Spleen (tissue), 11 donors: ENCODE data around the gene LPCAT1. TPM values are rescaled to one million over a fixed set of nuclear protein-coding genes. Genes with fewer than 3 reads are reported as not detected.

Source experiments
- DNase-seq: peaks from one replicate; pipeline ENCODE4 v3.0.0-alpha.2; 2020
- H3K27ac ChIP-seq, 8 donors: fragments of 200-600 bp; sonication (generic) in 7 of 8; 1 replicate in 4 of 8; 2 replicates in 4 of 8; pipeline versions ENCODE4 v1.5.0 to v1.8.0; 2016 to 2021; ENCODE audit warnings: inconsistent platforms in 4 of 8, mild to moderate bottlenecking in 4 of 8, moderate library complexity in 1 of 8
- H3K27me3 ChIP-seq, 7 donors: fragments of 200-600 bp; sonication (generic) in 6 of 7; replicated peaks in 1 of 7; 1 replicate in 4 of 7; 2 replicates in 3 of 7; pipeline versions ENCODE4 v1.5.0 to v1.8.0; 2016 to 2021; ENCODE audit warnings: inconsistent platforms in 3 of 7, mild to moderate bottlenecking in 1 of 7
- H3K36me3 ChIP-seq, 6 donors: fragments of 200-600 bp; sonication (generic) in 5 of 6; 1 replicate in 4 of 6; 2 replicates in 2 of 6; pipeline versions ENCODE4 v1.5.0 to v1.8.0; 2016 to 2021; ENCODE audit warnings: inconsistent platforms in 2 of 6
- H3K4me1 ChIP-seq, 6 donors: fragments of 200-600 bp; sonication (generic) in 5 of 6; 1 replicate in 3 of 6; 2 replicates in 3 of 6; pipeline versions ENCODE4 v1.5.0 to v1.8.0; 2016 to 2021; ENCODE audit warnings: inconsistent platforms in 3 of 6
- H3K4me3 ChIP-seq, 8 donors: fragments of 200-600 bp; sonication (generic) in 7 of 8; 1 replicate in 4 of 8; 2 replicates in 4 of 8; pipeline versions ENCODE4 v1.5.0 to v1.8.0; 2016 to 2021; ENCODE audit warnings: inconsistent platforms in 4 of 8, mild to moderate bottlenecking in 4 of 8, moderate library complexity in 2 of 8
- H3K9me3 ChIP-seq, 8 donors: fragments of 200-600 bp; sonication (generic) in 7 of 8; 1 replicate in 4 of 8; 2 replicates in 4 of 8; pipeline versions ENCODE4 v1.5.0 to v1.8.0; 2016 to 2021; ENCODE audit warnings: inconsistent platforms in 4 of 8
- POLR2A ChIP-seq, 3 donors: fragments of 450-650 bp; IDR thresholded peaks; one replicate each; pipeline ENCODE4 v1.5.1; 2017; ENCODE audit warnings: antibody characterized with exemption in 3 of 3, mild to moderate bottlenecking in 1 of 3
- POLR2AphosphoS5 ChIP-seq, 3 donors: sonication (generic); formaldehyde crosslinking; IDR thresholded peaks; one replicate each; pipeline ENCODE4 v1.5.1; 2017; ENCODE audit warnings: antibody characterized with exemption in 3 of 3
- WGBS, 5 donors: extraction: QIAGEN DNeasy Blood & Tissue Kit in 3 of 5; methylation state at CpG; one replicate each; pipeline versions ENCODE4 v1.1.5 to v1.1.7; 2013 to 2018; 5-methylcytosine and 5-hydroxymethylcytosine counted together
- intact Hi-C: fragments of 100-400 bp; cut with DNase I; formaldehyde crosslinking; loops from one replicate; pipeline ENCODE4 v1.15.0; 2023; ENCODE audit warnings: low total_unique reads
- polyA plus RNA-seq, 3 donors: library from polyadenylated mRNA; stranded (reverse); fragments of 200-250 nt; gene quantifications; one replicate each; pipeline ENCODE4 v1.2.1, GENCODE V29; 2013
- total RNA-seq, 7 donors: library from RNA; depleted of rRNA in 3 of 7; stranded (reverse); fragments of >200 nt in 3 of 7; fragmentation: NEBNext Ultra II Directional in 4 of 7; extraction: Animal tissue kit (Norgen Biotek cat#: 25700) in 4 of 7; gene quantifications; one replicate each; pipeline versions ENCODE4 v1.1.0 to v1.2.1, GENCODE V29; 2016 to 2021
- TF ChIP-seq, protein P1 (sequence below), 11 experiments: fragments of 200-600 bp in 7 of 11; fragments of 450-650 bp in 4 of 11; sonication (generic) in 4 of 11; IDR thresholded peaks in 8 of 11; conservative IDR thresholded peaks in 3 of 11; 1 replicate in 7 of 11; 2 replicates in 4 of 11; pipeline versions ENCODE4 v1.4.0 to v1.8.0; 2016 to 2021; ENCODE audit warnings: antibody characterized with exemption in 11 of 11, inconsistent platforms in 4 of 11, mild to moderate bottlenecking in 1 of 11
- donor health status: healthy with polysubstance abuse.
- donor health status: DM: no; HTN: no; CAD: no; lungs with moderate emphysema.
- donor health status: DM: no; HTN: no; CAD: no.
- donor health status: Bipolar disorder and iron deficiency.
- donor health status: healthy.
- donor health status: DM: no; HTN: no; CAD: no.
- donor health status: DM: yes; HTN: yes; CAD: no.

The LPCAT1 gene
- total and polyA plus RNA-seq, 10 donors, result 52.2 to 322 (median 174) TPM

- H3K27ac ChIP-seq, result peak overlapping the region; percentile 82 to 96 (median 88)
Measured at GRCh38 chr5:1501372-1502045, 22.3 kb downstream of the LPCAT1 start.

GRCh38 chr5:1500411-1501091 is 23.2 kb downstream of the LPCAT1 start:
- TF ChIP-seq, protein P1, sequence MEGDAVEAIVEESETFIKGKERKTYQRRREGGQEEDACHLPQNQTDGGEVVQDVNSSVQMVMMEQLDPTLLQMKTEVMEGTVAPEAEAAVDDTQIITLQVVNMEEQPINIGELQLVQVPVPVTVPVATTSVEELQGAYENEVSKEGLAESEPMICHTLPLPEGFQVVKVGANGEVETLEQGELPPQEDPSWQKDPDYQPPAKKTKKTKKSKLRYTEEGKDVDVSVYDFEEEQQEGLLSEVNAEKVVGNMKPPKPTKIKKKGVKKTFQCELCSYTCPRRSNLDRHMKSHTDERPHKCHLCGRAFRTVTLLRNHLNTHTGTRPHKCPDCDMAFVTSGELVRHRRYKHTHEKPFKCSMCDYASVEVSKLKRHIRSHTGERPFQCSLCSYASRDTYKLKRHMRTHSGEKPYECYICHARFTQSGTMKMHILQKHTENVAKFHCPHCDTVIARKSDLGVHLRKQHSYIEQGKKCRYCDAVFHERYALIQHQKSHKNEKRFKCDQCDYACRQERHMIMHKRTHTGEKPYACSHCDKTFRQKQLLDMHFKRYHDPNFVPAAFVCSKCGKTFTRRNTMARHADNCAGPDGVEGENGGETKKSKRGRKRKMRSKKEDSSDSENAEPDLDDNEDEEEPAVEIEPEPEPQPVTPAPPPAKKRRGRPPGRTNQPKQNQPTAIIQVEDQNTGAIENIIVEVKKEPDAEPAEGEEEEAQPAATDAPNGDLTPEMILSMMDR (IDR thresholded peaks at IDR 0.05 in 8 of 11, conservative IDR thresholded peaks at IDR 0.05 in 3 of 11), result no peak
- TF ChIP-seq POLR2AphosphoS5 (IDR thresholded peaks at IDR 0.05) (peak; percentile 60 to 77 (median 73)), POLR2A (IDR thresholded peaks at IDR 0.05) (no peak)
- H3K4me3 ChIP-seq, result peak overlapping the region in 2 of 8 donors; percentile 5 to 57
- no peaks in the 10 kb centered on the region for H3K27me3 ChIP-seq
- H3K4me1 ChIP-seq, result peaks cover 65 to 100% (median 99%) of the 10 kb centered on the region in 6 donors
- intact Hi-C loops, result no loop called here
- peaks cover 0 to 53% (median 3%) of the 10 kb centered on the region in 6 donors for H3K36me3 ChIP-seq
- H3K9me3 ChIP-seq, result no peaks in the 10 kb centered on the region
- WGBS, 5 donors, result 69 to 81% (median 78%) methylated on average over 15 to 16 of the region's 16 CpGs
- no peak for DNase-seq
- peak overlapping the region; percentile 60 to 96 (median 88) for H3K27ac ChIP-seq

More at GRCh38 chr5:1501372-1502045, 22.3 kb downstream of the LPCAT1 start:
- 68 to 95% (median 73%) methylated on average over 12 to 28 of the region's 28 CpGs for WGBS, 5 donors
- intact Hi-C loops, result no loop called here
- TF ChIP-seq, protein P1 (IDR thresholded peaks at IDR 0.05 in 8 of 11, conservative IDR thresholded peaks at IDR 0.05 in 3 of 11), result peak in 2 of 11 experiments; percentile 10 to 31
- no peak for TF ChIP-seq POLR2AphosphoS5 (IDR thresholded peaks at IDR 0.05)
- Histone ChIP-seq H3K27me3 (no peaks in the 10 kb centered on the region), H3K4me1 (peaks cover 69 to 100% (median 99%) of the 10 kb centered on the region in 6 donors), H3K9me3 (no peaks in the 10 kb centered on the region), H3K4me3 (peak overlapping the region in 3 of 8 donors; percentile 4 to 57 (median 12)), H3K36me3 (peaks cover 0 to 53% (median 3%) of the 10 kb centered on the region in 6 donors)
- DNase-seq, result no peak

DNA sequence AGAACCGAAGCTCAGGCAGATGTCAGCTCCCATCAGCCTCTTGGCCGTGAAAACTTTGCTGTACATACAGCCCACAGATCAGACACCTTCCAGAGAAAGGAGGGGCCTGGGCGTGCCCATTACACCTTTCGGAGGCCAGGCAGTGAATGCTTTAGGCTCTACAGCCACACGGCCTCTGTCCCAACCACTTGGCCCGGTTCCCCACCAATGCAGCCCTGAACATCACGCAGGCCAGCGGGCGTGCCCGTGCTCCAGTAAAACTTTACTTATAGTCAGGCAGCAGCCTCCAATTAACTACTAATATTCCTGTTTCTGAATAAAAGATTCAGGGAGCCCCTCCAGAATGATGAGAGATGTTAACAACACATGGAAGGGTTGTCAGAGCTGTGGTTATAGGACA is 23.9 kb downstream of the LPCAT1 start:
- Histone ChIP-seq H3K4me3 (peak overlapping the region in 1 of 8 donors; percentile 57), H3K27ac (peak overlapping the region in 7 of 8 donors; percentile 52 to 96 (median 89)), H3K27me3 (no peaks in the 10 kb centered on the region), H3K36me3 (peaks cover 0 to 57% (median 3%) of the 10 kb centered on the region in 6 donors), H3K4me1 (peaks cover 63 to 100% (median 99%) of the 10 kb centered on the region in 6 donors), H3K9me3 (no peaks in the 10 kb centered on the region)
- TF ChIP-seq POLR2AphosphoS5 (IDR thresholded peaks at IDR 0.05) (no peak), POLR2A (IDR thresholded peaks at IDR 0.05) (no peak)
- TF ChIP-seq, protein P1 (IDR thresholded peaks at IDR 0.05 in 8 of 11, conservative IDR thresholded peaks at IDR 0.05 in 3 of 11), result no peak
- WGBS, 5 donors, result 65 to 82% (median 78%) methylated on average over 3 to 10 of the region's 10 CpGs
- no peak for DNase-seq
- intact Hi-C loops, result no loop called here
